ENCODE data around the gene PRR15L.
"Not testable (repeated sequence)": the region's sequence is repeated elsewhere in the genome, so short reads cannot be mapped to it uniquely, and the experiment has no call there.

PRR15L gene

GRCh38 chr17:48002916-48003416, 45.3 kb upstream of the PRR15L start:
- DNase-seq (ENCODE audit: low spot score) (no peak), ATAC-seq (ENCODE audit: low read depth) (no peak)
- Histone ChIP-seq H3K9me3 (ENCODE audit: severe bottlenecking) (no peaks in the 10 kb centered on the region), H3K4me1 (ENCODE audit: insufficient read depth, poor library complexity, severe bottlenecking) (peaks cover 19% of the 10 kb centered on the region), H3K36me3 (ENCODE audit: low read depth) (no peaks in the 10 kb centered on the region), H3K4me3 (ENCODE audit: severe bottlenecking) (no peak overlapping the region), H3K27me3 (ENCODE audit: insufficient read depth, poor library complexity, severe bottlenecking) (no peaks in the 10 kb centered on the region), H3K27ac (ENCODE audit: poor library complexity, severe bottlenecking) (peak overlapping the region; percentile 71)
- TF ChIP-seq CTCF (IDR thresholded peaks at IDR 0.05; ENCODE audit: poor library complexity, severe bottlenecking), result no peak

- H3K4me3 ChIP-seq (ENCODE audit: severe bottlenecking), result no peak overlapping the region
- H3K4me1 ChIP-seq (ENCODE audit: insufficient read depth, poor library complexity, severe bottlenecking), result peaks cover 19% of the 10 kb centered on the region
- DNase-seq (ENCODE audit: low spot score), result no peak
- H3K27ac ChIP-seq (ENCODE audit: poor library complexity, severe bottlenecking), result peak overlapping the region; percentile 71
- H3K9me3 ChIP-seq (ENCODE audit: severe bottlenecking), result no peaks in the 10 kb centered on the region
- ATAC-seq (ENCODE audit: low read depth), result peak; percentile 77
- H3K27me3 ChIP-seq (ENCODE audit: insufficient read depth, poor library complexity, severe bottlenecking), result no peaks in the 10 kb centered on the region
- TF ChIP-seq CTCF (IDR thresholded peaks at IDR 0.05; ENCODE audit: poor library complexity, severe bottlenecking), result no peak
- H3K36me3 ChIP-seq (ENCODE audit: low read depth), result no peaks in the 10 kb centered on the region
These were observed 44.7 kb upstream of the PRR15L start for GRCh38 chr17:48002266-48002915.

- not testable (repeated sequence) for H3K27me3 ChIP-seq (ENCODE audit: insufficient read depth, poor library complexity, severe bottlenecking); H3K9me3 ChIP-seq (ENCODE audit: severe bottlenecking); ATAC-seq (ENCODE audit: low read depth); DNase-seq (ENCODE audit: low spot score); H3K4me3 ChIP-seq (ENCODE audit: severe bottlenecking); H3K36me3 ChIP-seq (ENCODE audit: low read depth)
- Histone ChIP-seq H3K27ac (ENCODE audit: poor library complexity, severe bottlenecking) (peak overlapping the region; percentile 71), H3K4me1 (ENCODE audit: insufficient read depth, poor library complexity, severe bottlenecking) (peaks cover 19% of the 10 kb centered on the region)
These were observed 44.0 kb upstream of the PRR15L start for GRCh38 chr17:48001657-48002056.

- H3K4me3 ChIP-seq (ENCODE audit: severe bottlenecking), result no peak overlapping the region
- DNase-seq (ENCODE audit: low spot score) (no peak), ATAC-seq (ENCODE audit: low read depth) (no peak)
- H3K9me3 ChIP-seq (ENCODE audit: severe bottlenecking), result no peaks in the 10 kb centered on the region
- H3K27ac ChIP-seq (ENCODE audit: poor library complexity, severe bottlenecking), result no peak overlapping the region
- peaks cover 19% of the 10 kb centered on the region for H3K4me1 ChIP-seq (ENCODE audit: insufficient read depth, poor library complexity, severe bottlenecking)
- no peak for TF ChIP-seq CTCF (IDR thresholded peaks at IDR 0.05; ENCODE audit: poor library complexity, severe bottlenecking)
- no peaks in the 10 kb centered on the region for H3K36me3 ChIP-seq (ENCODE audit: low read depth)
- H3K27me3 ChIP-seq (ENCODE audit: insufficient read depth, poor library complexity, severe bottlenecking), result no peaks in the 10 kb centered on the region
These were observed 43.5 kb upstream of the PRR15L start for GRCh38 chr17:48001197-48001596.

- no peak for TF ChIP-seq CTCF (IDR thresholded peaks at IDR 0.05; ENCODE audit: poor library complexity, severe bottlenecking)
- H3K4me3 ChIP-seq (ENCODE audit: severe bottlenecking), result no peak overlapping the region
- H3K9me3 ChIP-seq (ENCODE audit: severe bottlenecking), result no peaks in the 10 kb centered on the region
- ATAC-seq (ENCODE audit: low read depth), result peak; percentile 59
- H3K4me1 ChIP-seq (ENCODE audit: insufficient read depth, poor library complexity, severe bottlenecking), result peaks cover 10% of the 10 kb centered on the region
- DNase-seq (ENCODE audit: low spot score), result no peak
- no peaks in the 10 kb centered on the region for H3K36me3 ChIP-seq (ENCODE audit: low read depth)
- H3K27ac ChIP-seq (ENCODE audit: poor library complexity, severe bottlenecking), result no peak overlapping the region
- H3K27me3 ChIP-seq (ENCODE audit: insufficient read depth, poor library complexity, severe bottlenecking), result no peaks in the 10 kb centered on the region
These were observed 41.9 kb upstream of the PRR15L start for GRCh38 chr17:47999582-47999981.
